Smooth muscle cell (in vitro differentiated cells): ENCODE data around the gene BBS1. TPM values are rescaled to one million over a fixed set of nuclear protein-coding genes. Genes with fewer than 3 reads are reported as not detected.

Experiments
- DNase-seq: peaks from one replicate; lab custom pipeline; 2025; ENCODE audit not compliant: unreplicated experiment; lab: John Stamatoyannopoulos, UW
- H2AFZ ChIP-seq: fragments of 200-600 bp; sonication (generic); 2 replicates; pipeline ENCODE4 v1.6.0; 2016; ENCODE audit warnings: antibody characterized with exemption, low read depth, mild to moderate bottlenecking
- H3F3A ChIP-seq: fragments of 200-600 bp; sonication (generic); 2 replicates; pipeline ENCODE4 v1.6.0; 2017; ENCODE audit warnings: antibody characterized with exemption, low read depth
- H3K27ac ChIP-seq: fragments of 200-600 bp; sonication (generic); 2 replicates; pipeline ENCODE4 v1.5.1; 2016; ENCODE audit warnings: low read depth, mild to moderate bottlenecking
- H3K27me3 ChIP-seq: fragments of 200-600 bp; sonication (generic); 2 replicates; pipeline ENCODE4 v1.6.1; 2016; ENCODE audit warnings: low read depth, mild to moderate bottlenecking
- H3K36me3 ChIP-seq: fragments of 200-600 bp; sonication (generic); 2 replicates; pipeline ENCODE4 v1.5.1; 2016; ENCODE audit warnings: low read depth
- H3K4me1 ChIP-seq: fragments of 200-600 bp; sonication (generic); 2 replicates; pipeline ENCODE4 v1.5.1; 2016; ENCODE audit warnings: low read depth
- H3K4me2 ChIP-seq: fragments of 200-600 bp; sonication (generic); 2 replicates; pipeline ENCODE4 v1.6.0; 2016; ENCODE audit warnings: mild to moderate bottlenecking
- H3K4me3 ChIP-seq: fragments of 200-600 bp; sonication (generic); 2 replicates; pipeline ENCODE4 v1.5.1; 2016; ENCODE audit warnings: mild to moderate bottlenecking
- H3K79me2 ChIP-seq: fragments of 200-600 bp; sonication (generic); 2 replicates; pipeline ENCODE4 v1.6.0; 2016; ENCODE audit warnings: low read depth, mild to moderate bottlenecking
- H3K9ac ChIP-seq: fragments of 200-600 bp; sonication (generic); 2 replicates; pipeline ENCODE4 v1.6.0; 2016; ENCODE audit warnings: low read depth
- H3K9me3 ChIP-seq: fragments of 200-600 bp; sonication (generic); replicated peaks from 2 replicates; pipeline ENCODE4 v1.5.1; 2016; ENCODE audit warnings: low read depth
- H4K20me1 ChIP-seq: fragments of 200-600 bp; sonication (generic); 2 replicates; pipeline ENCODE4 v1.6.0; 2016; ENCODE audit warnings: low read depth
- CTCF ChIP-seq: fragments of 200-600 bp; sonication (generic); IDR thresholded peaks from 2 replicates; pipeline ENCODE4 v1.5.1; 2017; ENCODE audit warnings: borderline replicate concordance, mild to moderate bottlenecking, antibody characterized with exemption; ENCODE audit not compliant: insufficient read depth, poor library complexity, severe bottlenecking
- WGBS: methylation state at CpG from one replicate; pipeline ENCODE4 v1.1.7; 2016; ENCODE audit warnings: low lambda C conversion rate; 5-methylcytosine and 5-hydroxymethylcytosine counted together
- polyA plus RNA-seq: library from polyadenylated mRNA; unstranded; fragments of >200 nt; fragmentation: Nextera tagmentation; extraction: Ambion mirVana; gene quantifications from 2 replicates; pipeline ENCODE4 v1.2.1, GENCODE V29; 2016
- total RNA-seq: library from RNA; depleted of rRNA; stranded (reverse); fragments of >200 nt; gene quantifications from 2 replicates; pipeline ENCODE4 v1.2.3, GENCODE V29; 2014

BBS1 gene
- total and polyA plus RNA-seq, 2 experiments from 2014 or later, result 13.0 to 30.1 TPM

DNA sequence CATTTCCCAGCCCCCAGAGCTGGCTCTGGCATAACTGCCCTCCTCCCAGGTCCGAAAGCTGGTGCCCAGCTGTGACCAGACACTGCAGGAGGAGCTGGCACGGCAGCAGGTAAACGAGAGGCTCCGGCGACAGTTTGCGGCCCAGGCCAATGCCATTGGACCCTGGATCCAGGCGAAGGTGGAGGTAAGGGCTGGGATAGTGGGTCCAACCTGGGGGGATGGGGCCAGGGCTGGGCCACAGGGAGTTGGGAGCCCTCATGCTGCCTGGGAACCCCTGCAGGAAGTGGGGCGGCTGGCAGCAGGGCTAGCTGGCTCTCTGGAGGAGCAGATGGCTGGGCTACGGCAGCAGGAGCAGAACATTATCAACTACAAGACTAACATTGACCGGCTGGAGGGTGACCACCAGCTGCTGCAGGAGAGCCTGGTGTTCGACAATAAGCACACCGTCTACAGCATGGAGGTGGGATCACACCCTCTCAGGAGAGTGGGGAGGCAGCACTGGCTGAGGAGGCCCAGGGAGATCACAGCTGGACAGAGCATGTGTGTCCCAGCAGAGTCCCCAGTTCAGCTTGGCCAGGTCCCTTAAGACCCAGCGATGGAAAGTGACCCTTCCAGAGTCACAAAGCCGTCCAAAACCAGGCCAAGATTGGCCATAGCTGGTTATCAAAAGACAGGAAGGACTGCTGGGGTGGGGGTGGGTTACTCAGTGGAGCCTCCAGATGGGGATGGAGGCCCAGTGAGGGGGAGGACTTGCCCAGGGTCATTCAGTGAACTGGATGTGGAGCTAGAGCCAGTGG, 50.9 kb downstream of the BBS1 start:
- no peak for DNase-seq
- Histone ChIP-seq H3K4me2 (no peak overlapping the region), H3K9ac (no peak overlapping the region), H3K4me1 (no peaks in the 10 kb centered on the region), H3K79me2 (no peaks in the 10 kb centered on the region), H4K20me1 (no peaks in the 10 kb centered on the region), H3K9me3 (no peaks in the 10 kb centered on the region), H3K4me3 (no peak overlapping the region), H3K27ac (no peak overlapping the region), H3K36me3 (no peaks in the 10 kb centered on the region), H2AFZ (no peak overlapping the region), H3K27me3 (no peaks in the 10 kb centered on the region), H3F3A (no peaks in the 10 kb centered on the region)
- 92% methylated on average over 14 of the region's 14 CpGs for WGBS
- TF ChIP-seq CTCF, result no peak

- Histone ChIP-seq H3K79me2 (no peaks in the 10 kb centered on the region), H3K9ac (no peak overlapping the region), H3K4me2 (no peak overlapping the region), H3K4me3 (no peak overlapping the region), H4K20me1 (no peaks in the 10 kb centered on the region), H3K9me3 (no peaks in the 10 kb centered on the region), H3K27me3 (no peaks in the 10 kb centered on the region), H2AFZ (no peak overlapping the region), H3F3A (no peaks in the 10 kb centered on the region), H3K4me1 (no peaks in the 10 kb centered on the region), H3K27ac (no peak overlapping the region), H3K36me3 (no peaks in the 10 kb centered on the region)
- no peak for TF ChIP-seq CTCF
- 97% methylated on average over 9 of the region's 9 CpGs for WGBS
- no peak for DNase-seq
These were observed 51.5 kb downstream of the BBS1 start for GRCh38 chr11:66561975-66562248.

DNA sequence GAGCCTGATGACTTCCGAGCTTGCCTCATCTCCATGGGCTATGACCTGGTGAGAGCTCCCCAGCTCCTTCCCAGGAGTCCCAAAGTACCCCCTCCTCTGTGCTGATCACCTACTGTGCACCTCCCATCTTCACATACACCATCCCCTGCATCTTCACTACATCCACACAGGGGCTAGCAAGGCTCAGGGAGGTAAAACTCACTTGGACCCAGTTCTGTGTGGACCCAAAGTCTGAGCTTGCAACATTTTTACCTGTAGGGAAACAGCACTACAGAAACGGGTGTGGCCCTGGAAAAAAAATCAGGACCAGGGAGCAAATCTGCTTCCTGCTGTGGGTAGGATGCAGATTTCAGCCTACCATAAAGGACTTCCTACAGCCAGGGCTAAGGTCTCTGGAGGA, 51.8 kb downstream of the BBS1 start:
- H3K9me3 ChIP-seq, result no peaks in the 10 kb centered on the region
- H3K4me2 ChIP-seq, result no peak overlapping the region
- no peak overlapping the region for H3K27ac ChIP-seq
- H3K79me2 ChIP-seq, result no peaks in the 10 kb centered on the region
- no peak for DNase-seq
- H3K4me3 ChIP-seq, result no peak overlapping the region
- H3F3A ChIP-seq, result no peaks in the 10 kb centered on the region
- WGBS, result 76% methylated on average over 2 of the region's 2 CpGs
- no peak overlapping the region for H3K9ac ChIP-seq
- H2AFZ ChIP-seq, result no peak overlapping the region
- no peaks in the 10 kb centered on the region for H3K27me3 ChIP-seq
- no peaks in the 10 kb centered on the region for H4K20me1 ChIP-seq
- H3K36me3 ChIP-seq, result no peaks in the 10 kb centered on the region
- H3K4me1 ChIP-seq, result no peaks in the 10 kb centered on the region
- TF ChIP-seq CTCF, result no peak

DNA sequence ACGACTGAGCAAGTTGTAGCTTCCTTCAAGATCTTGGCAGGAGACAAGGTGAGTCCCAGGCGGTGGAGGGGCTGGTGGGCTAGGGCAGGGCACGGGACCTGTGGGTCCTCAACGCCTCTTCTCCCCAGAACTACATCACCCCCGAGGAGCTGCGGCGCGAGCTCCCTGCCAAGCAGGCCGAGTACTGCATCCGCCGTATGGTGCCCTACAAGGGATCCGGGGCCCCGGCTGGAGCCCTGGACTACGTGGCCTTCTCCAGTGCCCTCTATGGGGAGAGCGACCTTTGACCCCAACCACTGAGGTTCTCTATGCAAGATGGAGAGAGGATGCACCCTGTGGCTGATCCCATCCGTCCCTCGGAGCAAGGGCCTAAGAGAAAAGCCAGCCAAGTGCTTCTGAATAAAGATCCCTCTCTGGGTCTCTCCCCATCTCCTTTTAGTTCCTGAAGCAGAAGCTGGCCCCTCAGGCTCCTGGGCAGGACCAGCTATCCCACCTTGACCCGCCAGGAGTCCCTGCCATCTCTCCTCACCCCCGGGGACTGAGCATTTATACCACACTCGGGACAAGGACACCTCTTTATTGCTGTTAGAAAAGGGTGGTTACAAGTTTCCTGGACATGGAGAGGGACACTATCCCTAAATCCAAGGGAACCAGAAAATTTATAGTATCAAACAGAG, 52.6 kb downstream of the BBS1 start:
- Histone ChIP-seq H3K9me3 (no peaks in the 10 kb centered on the region), H3K27ac (no peak overlapping the region), H3K4me1 (no peaks in the 10 kb centered on the region), H3K9ac (no peak overlapping the region), H3K4me3 (no peak overlapping the region), H3K79me2 (no peaks in the 10 kb centered on the region), H3K4me2 (no peak overlapping the region), H4K20me1 (no peaks in the 10 kb centered on the region), H3K36me3 (no peaks in the 10 kb centered on the region), H3K27me3 (no peaks in the 10 kb centered on the region), H3F3A (no peaks in the 10 kb centered on the region), H2AFZ (no peak overlapping the region)
- no peak for DNase-seq
- 94% methylated on average over 20 of the region's 20 CpGs for WGBS
- no peak for TF ChIP-seq CTCF
